NCI-H1694 (cell line): ENCODE data around the gene TPSB2.

Experiments
- DNase-seq: peaks from one replicate; lab custom pipeline; 2025; lab: John Stamatoyannopoulos, UW

The TPSB2 gene

DNA sequence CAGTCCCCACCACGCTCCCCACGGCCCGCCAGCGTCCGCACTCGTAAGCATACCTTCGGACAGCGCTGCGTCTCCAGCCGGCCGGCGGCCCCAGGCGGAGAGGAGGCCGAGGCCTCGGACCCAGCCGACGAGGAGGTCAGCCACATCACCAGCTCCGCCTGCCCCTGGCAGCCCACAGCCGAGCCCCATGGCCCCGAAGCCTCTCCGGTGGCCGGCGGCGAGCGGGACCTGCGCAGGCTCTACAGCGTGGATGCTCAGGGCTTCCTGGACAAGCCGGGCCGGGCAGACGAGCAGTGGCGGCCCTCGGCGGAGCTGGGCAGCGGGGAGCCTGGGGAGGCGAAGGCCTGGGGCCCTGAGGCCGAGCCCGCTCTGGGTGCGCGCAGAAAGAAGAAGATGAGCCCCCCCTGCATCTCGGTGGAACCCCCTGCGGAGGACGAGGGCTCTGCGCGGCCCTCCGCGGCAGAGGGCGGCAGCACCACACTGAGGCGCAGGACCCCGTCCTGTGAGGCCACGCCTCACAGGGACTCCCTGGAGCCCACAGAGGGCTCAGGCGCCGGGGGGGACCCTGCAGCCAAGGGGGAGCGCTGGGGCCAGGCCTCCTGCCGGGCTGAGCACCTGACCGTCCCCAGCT lies 9.8 kb downstream of the TPSB2 start:
- no peak for DNase-seq

DNA sequence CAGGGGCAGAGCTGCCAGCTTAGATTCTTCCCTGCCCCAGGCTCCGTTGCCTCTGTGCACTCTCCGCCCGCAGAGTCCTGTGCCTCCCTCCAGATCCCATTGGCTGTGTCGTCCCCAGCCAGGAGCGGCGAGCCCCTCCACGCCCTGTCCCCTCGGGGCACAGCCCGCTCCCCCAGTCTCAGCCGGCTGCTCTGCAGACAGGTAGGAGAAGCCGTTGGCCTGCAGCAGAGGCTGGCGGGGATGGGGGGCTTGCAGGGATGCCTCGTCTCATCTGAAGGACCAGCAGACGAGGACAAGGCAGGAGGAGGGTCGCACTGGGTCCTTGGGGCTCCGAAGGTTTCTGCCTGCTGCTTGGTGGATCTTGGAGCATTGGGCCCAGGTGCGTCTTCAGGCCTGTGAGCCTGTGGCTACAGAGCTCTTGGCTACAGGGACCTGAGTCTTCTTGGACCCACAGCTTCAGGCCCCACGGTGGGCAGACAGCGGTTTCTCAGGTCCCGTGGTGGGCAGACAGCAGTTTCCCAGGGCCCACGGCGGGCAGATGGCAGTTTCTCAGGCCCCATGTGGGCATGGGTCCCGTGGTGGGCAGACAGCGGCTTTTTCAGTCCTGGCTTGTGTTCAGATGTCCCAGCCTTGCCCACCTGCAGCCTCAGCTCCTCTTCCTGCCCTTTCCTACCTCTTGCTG lies 10.9 kb downstream of the TPSB2 start:
- DNase-seq: no peak

DNA sequence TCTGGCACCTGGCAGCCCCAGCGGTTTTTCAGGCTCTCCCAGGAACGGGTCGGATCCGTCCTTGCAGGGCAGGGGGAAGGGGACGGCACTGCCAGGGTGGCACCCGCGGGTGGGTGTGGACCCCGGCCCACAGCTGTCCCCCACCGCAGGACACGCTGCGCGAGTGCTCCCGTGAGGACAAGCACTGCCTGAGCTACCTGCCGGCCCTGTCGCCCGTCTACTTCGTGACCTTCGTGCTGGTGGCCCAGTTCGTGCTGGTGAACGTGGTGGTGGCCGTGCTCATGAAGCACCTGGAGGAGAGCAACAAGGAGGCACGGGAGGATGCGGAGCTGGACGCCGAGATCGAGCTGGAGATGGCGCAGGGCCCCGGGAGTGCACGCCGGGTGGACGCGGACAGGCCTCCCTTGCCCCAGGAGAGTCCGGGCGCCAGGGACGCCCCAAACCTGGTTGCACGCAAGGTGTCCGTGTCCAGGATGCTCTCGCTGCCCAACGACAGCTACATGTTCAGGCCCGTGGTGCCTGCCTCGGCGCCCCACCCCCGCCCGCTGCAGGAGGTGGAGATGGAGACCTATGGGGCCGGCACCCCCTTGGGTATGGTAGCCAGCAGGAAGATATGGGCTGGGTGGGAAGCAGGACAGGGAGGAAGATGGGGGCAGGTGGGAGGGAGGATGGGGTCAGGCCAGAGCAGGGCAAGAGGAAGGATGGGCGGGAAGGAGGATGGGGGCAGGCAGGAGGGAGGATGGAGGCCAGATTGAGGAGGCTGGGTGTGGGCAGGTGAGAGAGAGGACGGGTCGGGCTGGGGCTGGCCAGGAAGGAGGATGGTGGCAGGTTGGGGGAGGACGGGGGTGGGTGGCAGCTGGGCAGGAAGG lies 11.7 kb downstream of the TPSB2 start:
- no peak for DNase-seq

DNA sequence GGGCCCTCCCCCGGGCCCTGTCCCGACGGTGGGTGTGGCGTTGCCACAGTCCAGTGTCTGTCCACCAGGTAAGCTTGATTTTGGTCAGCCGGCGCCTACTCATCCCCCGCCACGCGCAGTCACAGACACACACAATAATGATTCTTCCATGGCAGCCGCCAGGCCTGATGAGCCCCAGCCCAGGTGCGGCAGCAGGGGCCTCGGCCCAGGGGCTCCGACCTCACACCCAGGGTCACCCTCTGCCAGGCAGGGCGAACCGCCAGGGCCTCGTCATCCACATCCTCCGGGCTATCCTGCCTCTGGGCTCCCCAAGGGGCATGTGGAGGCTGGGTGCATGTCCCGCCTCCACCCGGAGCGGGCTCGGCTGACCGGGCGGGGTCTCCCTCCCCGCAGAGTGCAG lies 12.5 kb downstream of the TPSB2 start:
- no peak for DNase-seq

DNA sequence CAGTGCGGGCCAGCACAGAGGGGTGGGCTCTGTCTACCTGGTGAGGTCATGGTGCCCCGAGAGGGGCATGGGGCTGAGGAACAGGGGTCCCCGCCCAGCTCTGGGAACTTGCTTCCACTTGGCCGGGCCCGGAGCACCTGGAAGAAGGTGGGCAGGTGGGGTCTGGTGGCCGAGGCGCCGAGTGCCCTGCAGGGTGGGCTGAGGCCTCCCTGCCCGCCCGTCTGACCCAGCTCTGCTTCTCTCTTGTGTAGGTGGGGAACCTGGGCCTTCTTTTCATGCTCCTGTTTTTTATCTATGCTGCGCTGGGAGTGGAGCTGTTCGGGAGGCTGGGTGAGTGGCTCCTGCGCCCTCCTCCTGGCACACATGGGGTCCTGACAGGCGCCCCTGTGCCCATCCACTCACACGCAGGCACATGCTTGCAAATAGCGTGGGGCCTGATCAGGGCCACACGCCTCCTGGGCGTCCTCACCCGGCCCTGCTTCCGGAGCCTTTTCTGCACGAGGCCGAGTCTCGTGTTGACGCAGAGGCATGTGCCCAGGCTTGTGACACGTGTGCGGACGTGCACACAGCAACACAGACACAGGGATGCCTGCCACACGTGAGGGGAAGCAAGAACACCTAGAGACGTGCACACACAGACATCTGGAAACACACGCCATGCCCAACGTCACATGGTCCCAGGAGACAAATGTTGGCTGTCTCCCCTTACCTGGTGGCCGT lies 13.1 kb downstream of the TPSB2 start:
- DNase-seq: no peak

DNA sequence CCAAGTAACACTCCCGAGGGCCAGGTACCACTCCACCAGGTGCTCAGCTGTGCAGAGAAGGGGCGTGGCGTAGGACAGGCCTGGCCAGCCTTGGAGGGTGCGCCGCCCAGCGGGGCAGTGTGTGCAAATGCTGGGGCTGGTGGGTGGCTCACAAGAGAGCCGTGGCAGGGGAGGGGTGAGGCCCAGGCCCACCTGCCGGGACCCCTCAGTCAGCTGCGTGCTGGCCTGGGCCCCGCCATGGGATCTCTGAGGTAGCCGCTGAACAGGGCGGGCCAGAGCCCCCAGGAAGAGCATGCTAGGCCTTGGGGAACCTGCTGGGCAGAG lies 13.7 kb downstream of the TPSB2 start:
- DNase-seq: no peak

DNA sequence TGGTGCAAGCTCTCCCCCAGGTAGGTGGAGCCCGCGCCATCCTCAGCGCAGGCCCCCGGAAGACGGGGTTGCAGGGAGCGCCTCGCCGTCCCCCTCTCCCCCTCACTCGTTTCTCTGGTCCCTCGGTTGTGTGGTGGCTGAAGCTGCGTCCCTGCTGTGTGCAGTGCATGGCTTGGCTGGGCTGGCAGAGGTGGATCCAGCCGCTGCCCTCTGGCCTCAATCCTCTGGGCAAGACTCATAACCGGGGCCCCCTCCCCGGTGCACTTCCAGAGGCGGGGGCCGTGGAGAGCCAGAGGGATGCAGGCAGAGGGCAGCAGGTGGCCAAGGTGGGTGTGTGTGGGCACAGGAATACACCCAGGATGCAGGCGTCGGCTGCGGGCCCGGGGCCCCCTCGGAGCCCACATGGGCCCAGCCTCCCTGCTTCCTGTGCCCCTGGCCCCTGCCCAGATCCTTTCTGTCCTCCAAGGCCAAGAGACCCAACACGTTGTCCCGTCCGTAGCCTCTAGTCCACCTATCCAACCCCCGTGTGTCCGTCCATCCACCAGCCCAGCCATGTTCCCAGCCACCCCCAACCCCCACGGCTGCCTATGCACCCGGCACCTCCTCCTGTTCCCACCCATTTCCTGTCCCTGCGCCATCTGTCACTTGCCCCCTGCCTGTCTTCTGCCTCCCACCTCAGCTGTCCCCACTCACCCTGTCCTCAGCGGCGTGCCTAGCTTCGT lies 14.2 kb downstream of the TPSB2 start:
- DNase-seq: no peak

DNA sequence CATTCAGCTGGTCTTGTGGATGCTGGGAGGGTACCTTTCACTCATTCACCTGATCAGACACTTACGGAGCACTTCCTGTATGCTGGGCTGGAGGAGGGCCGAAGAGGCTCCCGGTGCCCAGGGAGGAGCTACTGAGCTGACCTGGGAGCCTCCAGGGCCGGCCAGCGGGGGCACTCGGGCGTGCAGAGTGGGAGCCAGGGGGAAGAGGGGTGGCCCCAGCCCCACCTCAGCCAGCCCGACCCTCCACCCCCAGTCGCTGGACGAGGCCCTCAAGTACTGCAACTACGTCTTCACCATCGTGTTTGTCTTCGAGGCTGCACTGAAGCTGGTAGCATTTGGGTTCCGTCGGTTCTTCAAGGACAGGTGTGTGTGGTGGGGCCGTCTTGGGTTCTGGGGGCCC lies 15.3 kb downstream of the TPSB2 start:
- no peak for DNase-seq

DNA sequence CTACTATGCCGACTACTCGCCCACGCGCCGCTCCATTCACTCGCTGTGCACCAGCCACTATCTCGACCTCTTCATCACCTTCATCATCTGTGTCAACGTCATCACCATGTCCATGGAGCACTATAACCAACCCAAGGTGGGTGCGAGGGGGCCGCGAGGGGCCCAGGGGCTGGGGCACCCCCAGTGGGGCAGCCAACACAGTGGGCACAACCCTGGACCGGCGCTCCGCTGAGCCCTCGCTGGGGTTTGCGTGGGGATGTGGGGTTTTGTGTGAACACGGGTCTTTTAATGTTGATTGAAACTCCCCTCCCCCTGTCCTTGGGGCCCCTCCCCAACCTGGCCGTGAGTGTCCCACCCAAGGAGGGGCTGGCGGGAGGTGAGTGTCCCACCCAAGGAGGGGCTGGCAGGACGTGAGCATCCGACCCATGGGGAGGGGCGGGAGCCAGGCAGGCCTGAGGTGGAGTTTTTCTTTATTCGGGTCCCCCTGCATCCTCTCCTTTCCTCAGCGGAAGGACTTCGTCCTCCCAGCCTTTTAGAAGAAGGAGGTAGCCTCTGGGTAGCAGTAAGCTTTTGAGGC lies 16.1 kb downstream of the TPSB2 start:
- DNase-seq: no peak

DNA sequence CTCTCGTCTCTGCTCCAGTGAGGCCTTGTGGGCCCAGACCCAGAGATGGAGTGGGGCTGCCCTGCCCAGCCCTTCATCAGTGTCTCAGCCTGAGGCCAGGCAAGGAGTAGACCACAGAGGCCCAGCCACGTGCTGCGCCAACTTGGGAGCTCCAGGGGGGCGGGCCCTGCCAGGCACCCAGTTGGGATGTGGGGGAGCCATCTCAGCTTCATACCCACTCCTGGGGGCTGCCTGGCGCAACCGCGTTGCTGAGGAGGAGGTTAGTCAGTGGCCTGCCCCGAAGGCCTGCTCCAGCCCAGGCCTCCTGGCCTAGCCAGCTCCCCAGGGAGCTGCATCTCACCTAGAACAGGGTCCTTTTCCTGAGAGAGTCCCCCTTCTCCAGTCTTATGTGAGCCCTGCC lies 16.8 kb downstream of the TPSB2 start:
- DNase-seq: no peak

DNA sequence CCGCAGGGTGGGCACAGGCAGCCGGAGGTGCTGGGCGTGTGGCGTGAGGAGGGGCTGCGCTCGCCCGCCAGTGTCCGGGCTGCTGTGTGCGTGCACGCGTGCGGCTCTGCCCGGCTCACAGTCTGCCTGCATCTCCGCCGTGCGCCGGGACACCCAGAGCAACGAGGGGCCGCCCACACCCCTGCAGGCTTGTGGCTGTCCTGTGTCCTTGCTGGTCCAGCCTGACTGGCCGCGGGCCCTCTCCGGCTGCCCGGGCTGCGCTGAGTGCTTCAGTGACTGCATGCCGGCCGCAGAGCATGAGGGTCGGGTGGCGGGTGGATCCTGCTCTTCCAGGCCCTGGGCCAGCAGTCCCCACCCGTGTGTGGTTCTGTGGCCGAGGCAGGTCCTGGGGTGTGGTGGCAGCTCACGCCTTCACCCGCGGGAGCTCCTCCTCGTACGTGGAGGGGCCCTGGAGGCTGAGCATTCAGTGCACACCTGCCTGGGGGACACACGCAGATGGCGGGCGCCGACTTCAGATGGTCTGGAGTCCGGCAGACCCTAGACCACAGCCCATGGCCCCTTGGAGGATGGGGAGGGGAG lies 17.3 kb downstream of the TPSB2 start:
- no peak for DNase-seq

DNA sequence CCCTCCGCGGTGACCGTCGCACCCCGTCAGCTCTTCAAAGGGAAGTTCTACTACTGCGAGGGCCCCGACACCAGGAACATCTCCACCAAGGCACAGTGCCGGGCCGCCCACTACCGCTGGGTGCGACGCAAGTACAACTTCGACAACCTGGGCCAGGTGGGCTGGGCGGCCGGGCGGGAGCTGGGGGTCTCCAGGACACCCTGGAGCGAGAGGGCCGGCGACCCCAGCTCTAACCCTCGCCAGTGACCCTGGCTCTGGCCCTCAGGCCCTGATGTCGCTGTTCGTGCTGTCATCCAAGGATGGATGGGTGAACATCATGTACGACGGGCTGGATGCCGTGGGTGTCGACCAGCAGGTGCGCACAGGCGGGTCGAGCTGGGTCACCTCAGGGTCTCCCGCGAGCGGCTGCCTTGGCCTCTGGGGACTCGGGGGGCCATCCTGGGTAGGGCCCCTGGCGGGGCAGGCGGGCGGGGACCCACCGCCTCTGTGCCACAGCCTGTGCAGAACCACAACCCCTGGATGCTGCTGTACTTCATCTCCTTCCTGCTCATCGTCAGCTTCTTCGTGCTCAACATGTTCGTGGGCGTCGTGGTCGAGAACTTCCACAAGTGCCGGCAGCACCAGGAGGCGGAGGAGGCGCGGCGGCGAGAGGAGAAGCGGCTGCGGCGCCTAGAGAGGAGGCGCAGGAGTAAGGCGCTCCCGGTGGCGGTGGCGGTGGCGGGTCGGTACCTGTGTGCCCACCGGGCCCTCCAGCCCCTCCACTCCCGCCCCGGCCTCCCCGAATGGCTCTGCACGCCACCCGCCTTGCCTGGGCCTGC lies 18.3 kb downstream of the TPSB2 start:
- no peak for DNase-seq

DNA sequence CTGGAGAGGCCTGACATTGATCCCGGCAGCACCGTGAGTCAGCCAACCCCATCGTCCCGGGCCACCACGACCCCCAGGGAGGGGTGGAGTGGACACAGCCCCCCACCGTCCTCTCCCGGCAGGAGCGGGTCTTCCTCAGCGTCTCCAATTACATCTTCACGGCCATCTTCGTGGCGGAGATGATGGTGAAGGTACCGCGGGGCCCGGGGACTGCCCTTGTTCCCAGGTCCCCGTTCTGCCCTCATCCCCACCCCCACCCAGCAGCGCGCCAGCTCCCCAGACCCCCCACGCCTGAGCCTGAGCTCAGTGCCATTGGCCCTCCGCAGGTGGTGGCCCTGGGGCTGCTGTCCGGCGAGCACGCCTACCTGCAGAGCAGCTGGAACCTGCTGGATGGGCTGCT lies 19.5 kb downstream of the TPSB2 start:
- DNase-seq: no peak

DNA sequence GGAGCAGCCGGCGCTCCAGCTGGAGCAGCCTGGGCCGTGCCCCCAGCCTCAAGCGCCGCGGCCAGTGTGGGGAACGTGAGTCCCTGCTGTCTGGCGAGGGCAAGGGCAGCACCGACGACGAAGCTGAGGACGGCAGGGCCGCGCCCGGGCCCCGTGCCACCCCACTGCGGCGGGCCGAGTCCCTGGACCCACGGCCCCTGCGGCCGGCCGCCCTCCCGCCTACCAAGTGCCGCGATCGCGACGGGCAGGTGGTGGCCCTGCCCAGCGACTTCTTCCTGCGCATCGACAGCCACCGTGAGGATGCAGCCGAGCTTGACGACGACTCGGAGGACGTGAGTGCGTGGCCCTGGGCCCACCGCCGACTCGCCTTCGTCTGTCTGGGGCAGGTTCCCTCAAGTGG lies 20.9 kb downstream of the TPSB2 start:
- DNase-seq: no peak

DNA sequence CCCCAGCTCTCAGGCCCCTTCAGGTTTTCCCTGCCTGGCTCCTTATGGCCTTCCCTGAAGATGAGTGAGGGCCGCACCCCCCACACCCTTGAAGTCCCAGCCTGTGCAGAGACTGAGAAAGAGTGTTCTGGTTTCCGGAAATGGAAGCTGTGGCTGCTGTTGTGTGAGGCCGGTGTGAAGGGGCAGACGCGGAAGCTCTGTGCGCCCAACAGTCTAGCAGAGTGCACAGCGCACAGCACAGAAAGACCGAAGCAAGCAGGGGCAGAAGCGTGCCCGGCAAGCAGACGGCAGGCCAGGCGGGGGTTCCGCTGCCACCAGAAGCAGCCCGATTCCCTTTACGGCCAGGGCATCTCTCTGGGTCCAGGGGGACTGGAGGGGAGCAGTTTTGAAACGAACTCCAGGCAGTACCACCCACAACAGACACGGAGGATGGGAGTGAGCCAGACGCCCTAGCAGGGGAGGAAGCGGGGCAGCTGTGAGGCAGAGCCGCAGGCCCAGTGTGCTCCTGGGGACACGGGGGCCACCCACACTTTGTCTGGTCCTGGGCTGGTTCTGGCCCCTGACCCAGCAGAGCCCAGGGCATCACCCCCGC lies 21.6 kb downstream of the TPSB2 start:
- DNase-seq: no peak

DNA sequence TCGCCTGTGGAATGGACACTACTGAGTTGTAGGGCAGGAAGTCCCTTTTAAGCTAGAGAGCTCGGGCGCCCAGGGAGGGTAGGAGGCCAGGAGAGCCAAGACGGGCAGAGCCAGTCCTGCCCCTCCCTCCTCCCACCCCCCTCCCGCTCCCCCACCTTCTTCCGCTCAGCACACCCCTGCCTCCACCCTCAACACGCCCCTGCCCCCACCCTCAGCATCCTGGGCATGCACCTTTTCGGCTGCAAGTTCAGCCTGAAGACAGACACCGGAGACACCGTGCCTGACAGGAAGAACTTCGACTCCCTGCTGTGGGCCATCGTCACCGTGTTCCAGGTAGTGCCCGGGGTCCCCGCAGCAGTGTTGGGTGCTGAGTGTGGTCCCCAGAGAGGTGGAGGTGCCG lies 23.2 kb downstream of the TPSB2 start:
- DNase-seq: no peak

DNA sequence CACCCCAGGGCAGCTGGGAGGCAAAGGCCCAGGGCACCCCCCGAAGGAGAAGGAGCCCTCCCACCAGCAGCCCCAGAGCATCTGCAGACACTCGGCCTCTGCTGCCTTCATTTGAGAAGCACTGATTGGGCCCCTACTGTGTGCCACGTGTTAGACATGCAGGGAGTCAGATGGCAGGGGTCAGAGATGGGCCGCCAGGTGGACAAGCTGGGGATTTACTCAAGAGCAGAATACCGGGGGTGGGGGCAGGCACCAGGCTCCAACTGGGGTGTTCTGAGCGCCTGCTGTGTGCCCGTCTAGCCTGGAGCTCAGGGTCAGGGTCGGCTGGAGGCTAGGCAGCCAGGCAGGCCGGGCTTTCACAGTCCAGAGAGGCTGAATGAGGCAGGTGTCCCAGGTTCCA lies 23.7 kb downstream of the TPSB2 start:
- no peak for DNase-seq

DNA sequence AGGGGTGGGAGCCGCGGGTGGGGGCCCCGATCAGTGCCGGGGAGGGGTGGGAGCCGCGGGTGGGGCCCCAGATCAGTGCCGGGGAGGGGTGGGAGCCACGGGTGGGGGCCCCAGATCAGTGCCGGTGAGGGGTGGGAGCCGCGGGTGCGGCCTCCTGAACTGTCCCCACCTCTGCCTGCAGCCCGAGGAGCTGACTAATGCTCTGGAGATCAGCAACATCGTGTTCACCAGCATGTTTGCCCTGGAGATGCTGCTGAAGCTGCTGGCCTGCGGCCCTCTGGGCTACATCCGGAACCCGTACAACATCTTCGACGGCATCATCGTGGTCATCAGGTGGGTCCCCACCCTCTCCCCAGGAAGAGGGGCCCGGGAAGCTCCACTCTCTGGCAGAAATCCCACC lies 25.1 kb downstream of the TPSB2 start:
- DNase-seq: no peak

DNA sequence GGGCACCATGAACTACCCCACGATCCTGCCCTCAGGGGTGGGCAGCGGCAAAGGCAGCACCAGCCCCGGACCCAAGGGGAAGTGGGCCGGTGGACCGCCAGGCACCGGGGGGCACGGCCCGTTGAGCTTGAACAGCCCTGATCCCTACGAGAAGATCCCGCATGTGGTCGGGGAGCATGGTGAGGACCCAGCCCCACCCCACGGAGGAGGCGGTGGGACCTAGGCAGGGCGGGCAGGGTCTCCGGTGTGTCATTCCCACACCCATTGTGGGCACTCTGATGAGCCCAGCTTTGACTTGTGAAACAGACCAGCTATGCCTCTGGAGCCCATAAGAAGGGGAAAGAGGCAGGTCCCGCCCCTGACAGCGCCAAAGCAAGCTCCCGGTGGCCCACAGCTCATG lies 27.7 kb downstream of the TPSB2 start:
- DNase-seq: no peak

DNA sequence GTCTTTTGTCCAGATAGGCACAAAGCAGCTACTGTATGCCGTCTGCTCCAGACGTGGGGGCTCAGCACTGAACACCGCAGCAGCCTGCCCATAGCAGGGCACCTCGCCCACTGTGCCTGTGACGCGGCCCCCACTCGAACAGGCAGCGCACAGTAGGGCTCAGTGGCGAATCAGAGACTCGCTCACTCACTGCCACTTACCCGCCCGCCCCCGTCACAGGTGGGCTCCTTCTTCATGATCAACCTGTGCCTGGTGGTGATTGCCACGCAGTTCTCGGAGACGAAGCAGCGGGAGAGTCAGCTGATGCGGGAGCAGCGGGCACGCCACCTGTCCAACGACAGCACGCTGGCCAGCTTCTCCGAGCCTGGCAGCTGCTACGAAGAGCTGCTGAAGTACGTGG lies 28.5 kb downstream of the TPSB2 start:
- no peak for DNase-seq
